ENCODE measurements around the gene DOK1.

- no peak for TF ChIP-seq CTCF (IDR thresholded peaks at IDR 0.05)
- TF ChIP-seq POLR2A (IDR thresholded peaks at IDR 0.05; ENCODE audit: low read depth) = no peak
- TF ChIP-seq EP300 (IDR thresholded peaks at IDR 0.05) = no peak
Observed at GRCh38 chr2:74564222-74564621, 9.7 kb downstream of the DOK1 start.

Data from esophagus muscularis mucosa (tissue), 4 donors.